Measurements from ENCODE around the gene TRMT112.

TRMT112 gene

GRCh38 chr11:64296830-64297698, 20.3 kb downstream of the TRMT112 start:
- H3K4me3 ChIP-seq (ENCODE audit: low read depth, low read length), result no peak overlapping the region
- no peak for TF ChIP-seq CTCF (IDR thresholded peaks at IDR 0.05; ENCODE audit: low read depth, low read length)

- no peak overlapping the region for H3K4me3 ChIP-seq (ENCODE audit: low read depth, low read length)
- TF ChIP-seq CTCF (IDR thresholded peaks at IDR 0.05; ENCODE audit: low read depth, low read length), result no peak
These were observed 21.1 kb downstream of the TRMT112 start for GRCh38 chr11:64296236-64296635.

GRCh38 chr11:64295760-64296159, 21.6 kb downstream of the TRMT112 start:
- no peak overlapping the region for H3K4me3 ChIP-seq (ENCODE audit: low read depth, low read length)
- no peak for TF ChIP-seq CTCF (IDR thresholded peaks at IDR 0.05; ENCODE audit: low read depth, low read length)

GRCh38 chr11:64294774-64295173, 22.6 kb downstream of the TRMT112 start:
- H3K4me3 ChIP-seq (ENCODE audit: low read depth, low read length), result no peak overlapping the region
- no peak for TF ChIP-seq CTCF (IDR thresholded peaks at IDR 0.05; ENCODE audit: low read depth, low read length)

- no peak for TF ChIP-seq CTCF (IDR thresholded peaks at IDR 0.05; ENCODE audit: low read depth, low read length)
- peak overlapping the region; percentile 37 for H3K4me3 ChIP-seq (ENCODE audit: low read depth, low read length)
These were observed 24.7 kb downstream of the TRMT112 start for GRCh38 chr11:64292460-64293254.

GRCh38 chr11:64291752-64292459, 25.5 kb downstream of the TRMT112 start:
- no peak for TF ChIP-seq CTCF (IDR thresholded peaks at IDR 0.05; ENCODE audit: low read depth, low read length)
- peak overlapping the region; percentile 37 for H3K4me3 ChIP-seq (ENCODE audit: low read depth, low read length)

All from WI38 (cell line).